Endothelial cell of umbilical vein (primary cell): ENCODE measurements around the gene SART3.

ENCODE experiments used
- CTCF ChIP-seq, 2 donors: IDR thresholded peaks; 1 replicate in 1 of 2; 2 replicates in 1 of 2; pipeline ENCODE4 v1.5.1; 2011; ENCODE audit warnings: low read length in 2 of 2, mild to moderate bottlenecking in 2 of 2, moderate library complexity in 2 of 2, control low read depth in 1 of 2, inconsistent platforms in 1 of 2, low read depth in 1 of 2; ENCODE audit not compliant: insufficient read depth in 1 of 2; ENCODE audit errors: extremely low read depth in 1 of 2
- EZH2 ChIP-seq: IDR thresholded peaks from 2 replicates; pipeline ENCODE4 v1.6.1; 2012; ENCODE audit warnings: borderline replicate concordance, low read depth, mild to moderate bottlenecking, moderate library complexity, low read length, inconsistent platforms; ENCODE audit not compliant: severe bottlenecking
- JUN ChIP-seq: IDR thresholded peaks from 2 replicates; pipeline ENCODE4 v1.6.1; 2011; ENCODE audit warnings: borderline replicate concordance, low read depth; ENCODE audit not compliant: insufficient read length, insufficient read depth
- POLR2A ChIP-seq: IDR thresholded peaks from 2 replicates; pipeline ENCODE4 v1.6.1; 2012; ENCODE audit warnings: low read depth, mild to moderate bottlenecking, control low read depth, low read length
- POLR2AphosphoS5 ChIP-seq: IDR thresholded peaks from 2 replicates; pipeline ENCODE4 v1.6.1; 2012; ENCODE audit warnings: low read depth, mild to moderate bottlenecking, control low read depth, low read length, moderate library complexity; ENCODE audit not compliant: insufficient read depth

GRCh38 chr12:108510836-108511235, 50.1 kb downstream of the SART3 start:
- no peak for TF ChIP-seq CTCF (IDR thresholded peaks at IDR 0.05; ENCODE audit: extremely low read depth in 1 of 2, insufficient read depth in 1 of 2, low read depth in 1 of 2, low read length in 2 of 2)
- no peak for TF ChIP-seq EZH2
- TF ChIP-seq JUN, result no peak
- no peak for TF ChIP-seq POLR2AphosphoS5
- TF ChIP-seq POLR2A, result no peak
